ENCODE results near the gene AUNIP. TPM values are rescaled to one million over a fixed set of nuclear protein-coding genes. Genes with fewer than 3 reads are reported as not detected.

Gene AUNIP
- polyA plus RNA-seq, 1 of the 3 experiments (the other 2 are of a cell fraction): 1.9 TPM

GRCh38 chr1:25810341-25811299 lies 48.6 kb downstream of the AUNIP start (continued):
- no peak for TF ChIP-seq TCF12 (IDR thresholded peaks at IDR 0.05)
- no peak for TF ChIP-seq GABPA (IDR thresholded peaks at IDR 0.05; ENCODE audit: low read depth)
- TF ChIP-seq RXRA (IDR thresholded peaks at IDR 0.05; ENCODE audit: borderline replicate concordance, low read depth): no peak
- TF ChIP-seq JUND (IDR thresholded peaks at IDR 0.05): no peak
- no peak for TF ChIP-seq ELF1 (IDR thresholded peaks at IDR 0.05)
- TF ChIP-seq ZBTB33 (IDR thresholded peaks at IDR 0.05; ENCODE audit: borderline replicate concordance, low read depth): no peak
- TF ChIP-seq FOSL2 (IDR thresholded peaks at IDR 0.05; ENCODE audit: borderline replicate concordance, low read depth): no peak
- peak; percentile 90 for TF ChIP-seq CTCF (IDR thresholded peaks at IDR 0.05)
- TF ChIP-seq TEAD4 (IDR thresholded peaks at IDR 0.05; ENCODE audit: borderline replicate concordance, insufficient read depth): no peak

- Histone ChIP-seq H3K4me1 (ENCODE audit: control insufficient read depth in 1 of 2, insufficient read depth in 2 of 2, low read depth in 1 of 2, low read length in 1 of 2) (peaks cover 0 to 23% of the 10 kb centered on the region in 2 experiments; a peak in 1 of 4 replicates), H3K27me3 (ENCODE audit: insufficient read depth) (no peaks in the 10 kb centered on the region), H3K9ac (no peak overlapping the region), H4K20me1 (ENCODE audit: insufficient read depth) (no peaks in the 10 kb centered on the region), H3K36me3 (replicated peaks in 1 of 2; ENCODE audit: control insufficient read depth in 1 of 2, insufficient read depth in 2 of 2, low read length in 1 of 2) (peaks cover 3 to 49% of the 10 kb centered on the region in 2 experiments), H3K4me3 (ENCODE audit: low read depth in 2 of 2, low read length in 1 of 2) (no peak overlapping the region), H3K27ac (ENCODE audit: low read depth in 2 of 2, low read length in 1 of 2) (0 out of 4 replicates have a peak overlapping the region, but pooled peaks of 1 of the 2 experiments have one; percentile 8), H3K79me2 (ENCODE audit: insufficient read depth) (no peaks in the 10 kb centered on the region), H3K9me3 (no peaks in the 10 kb centered on the region), H3K4me2 (no peak overlapping the region), H3K9me2 (no peaks in the 10 kb centered on the region), H2AFZ (ENCODE audit: low read depth) (no peak overlapping the region), H3F3A (replicated peaks; ENCODE audit: insufficient read depth) (no peaks in the 10 kb centered on the region)
- POLR2A ChIA-PET: interaction anchor here (0.7 to 1.2 kb wide), 3 partner anchors 9 to 198 kb away, joined by 3 to 4 read pairs (median 4); partner anchors contain the start of genes MTFR1L and SELENON
- 40% methylated on average over 1 of the region's 7 CpGs for WGBS (ENCODE audit: low lambda C conversion rate)
- no peak for DNase-seq
- no peak for TF ChIP-seq FOXJ3 (CRISPR knock-in tag; IDR thresholded peaks at IDR 0.05)
- TF ChIP-seq RAD21 (IDR thresholded peaks at IDR 0.05; ENCODE audit: low read length): peak; percentile 35
- CTCF ChIA-PET: interaction anchor here (0.7 to 4.7 kb wide), 22 partner anchors 9 to 328 kb away, joined by 3 to 76 read pairs (median 6); partner anchors contain the start of genes LDLRAP1, MTFR1L and SELENON
Observed at GRCh38 chr1:25809929-25810328, 49.3 kb downstream of the AUNIP start.
